ENCODE data around the gene PROSER3. TPM values are rescaled to one million over a fixed set of nuclear protein-coding genes. Genes with fewer than 3 reads are reported as not detected.
"Not testable (repeated sequence)": the region's sequence is repeated elsewhere in the genome, so short reads cannot be mapped to it uniquely, and the experiment has no call there.

PROSER3 gene
- total RNA-seq, 1 donor from 2014 or later = 15.0 TPM

DNA sequence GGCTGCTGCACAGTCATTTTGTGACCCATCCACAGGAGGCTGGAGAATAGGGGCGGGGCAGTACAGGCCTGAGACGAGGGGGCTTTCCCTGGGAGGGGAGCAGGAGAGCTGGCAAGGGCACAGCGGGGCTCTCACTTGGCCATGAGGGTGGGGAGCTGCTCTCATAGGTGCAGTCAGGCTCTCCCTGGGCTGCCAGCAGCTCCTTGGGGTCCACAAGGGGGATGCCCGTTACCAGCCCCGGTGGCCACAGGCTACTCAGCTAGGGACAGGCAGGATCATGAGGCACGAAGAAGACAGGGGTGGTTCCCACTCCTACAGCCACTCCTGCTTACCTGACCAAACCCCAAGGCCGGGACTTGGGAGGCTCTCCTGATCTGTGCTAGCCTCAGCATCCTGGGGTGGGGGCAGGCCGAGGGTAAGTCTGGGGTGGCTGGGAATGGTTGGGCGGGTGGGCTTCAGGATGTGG, 33.9 kb downstream of the PROSER3 start:
- H3K27ac Mint-ChIP-seq (ENCODE audit: unreplicated experiment) = no peak overlapping the region
- no peaks in the 10 kb centered on the region for H3K36me3 Mint-ChIP-seq (ENCODE audit: low read depth, unreplicated experiment)
- TF ChIP-seq, protein P1, sequence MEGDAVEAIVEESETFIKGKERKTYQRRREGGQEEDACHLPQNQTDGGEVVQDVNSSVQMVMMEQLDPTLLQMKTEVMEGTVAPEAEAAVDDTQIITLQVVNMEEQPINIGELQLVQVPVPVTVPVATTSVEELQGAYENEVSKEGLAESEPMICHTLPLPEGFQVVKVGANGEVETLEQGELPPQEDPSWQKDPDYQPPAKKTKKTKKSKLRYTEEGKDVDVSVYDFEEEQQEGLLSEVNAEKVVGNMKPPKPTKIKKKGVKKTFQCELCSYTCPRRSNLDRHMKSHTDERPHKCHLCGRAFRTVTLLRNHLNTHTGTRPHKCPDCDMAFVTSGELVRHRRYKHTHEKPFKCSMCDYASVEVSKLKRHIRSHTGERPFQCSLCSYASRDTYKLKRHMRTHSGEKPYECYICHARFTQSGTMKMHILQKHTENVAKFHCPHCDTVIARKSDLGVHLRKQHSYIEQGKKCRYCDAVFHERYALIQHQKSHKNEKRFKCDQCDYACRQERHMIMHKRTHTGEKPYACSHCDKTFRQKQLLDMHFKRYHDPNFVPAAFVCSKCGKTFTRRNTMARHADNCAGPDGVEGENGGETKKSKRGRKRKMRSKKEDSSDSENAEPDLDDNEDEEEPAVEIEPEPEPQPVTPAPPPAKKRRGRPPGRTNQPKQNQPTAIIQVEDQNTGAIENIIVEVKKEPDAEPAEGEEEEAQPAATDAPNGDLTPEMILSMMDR (IDR thresholded peaks at IDR 0.05; ENCODE audit: unreplicated experiment) = no peak
- DNase-seq (ENCODE audit: low spot score) = no peak
- H3K4me1 Mint-ChIP-seq (ENCODE audit: unreplicated experiment) = no peaks in the 10 kb centered on the region
- peaks cover 7% of the 10 kb centered on the region for H3K27me3 Mint-ChIP-seq (ENCODE audit: unreplicated experiment)
- no peak overlapping the region for H3K4me3 Mint-ChIP-seq (ENCODE audit: unreplicated experiment)
- no peaks in the 10 kb centered on the region for H3K9me3 Mint-ChIP-seq (ENCODE audit: unreplicated experiment)

DNA sequence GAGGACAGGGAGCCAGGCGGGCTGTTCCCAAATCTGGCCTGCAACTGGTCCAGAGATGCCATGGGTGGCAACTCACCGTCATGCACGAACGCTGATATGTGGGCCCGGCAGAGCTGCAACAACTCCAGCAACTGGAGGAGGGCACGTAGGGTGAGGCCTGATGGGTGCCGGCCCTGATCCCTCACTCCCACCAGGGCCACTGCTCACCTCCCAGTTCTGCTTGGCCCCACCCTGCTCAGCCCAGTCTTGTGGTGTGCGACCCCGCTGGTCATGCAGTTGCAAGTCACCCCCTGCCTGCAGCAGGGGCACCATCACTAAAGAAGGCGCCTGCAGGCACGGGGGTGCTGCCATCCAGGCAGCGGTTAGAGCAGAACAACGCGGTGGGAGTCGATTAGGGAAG, 34.3 kb downstream of the PROSER3 start:
- TF ChIP-seq, protein P1 (IDR thresholded peaks at IDR 0.05; ENCODE audit: unreplicated experiment) = no peak
- no peak overlapping the region for H3K27ac Mint-ChIP-seq (ENCODE audit: unreplicated experiment)
- no peaks in the 10 kb centered on the region for H3K9me3 Mint-ChIP-seq (ENCODE audit: unreplicated experiment)
- no peak overlapping the region for H3K4me3 Mint-ChIP-seq (ENCODE audit: unreplicated experiment)
- no peaks in the 10 kb centered on the region for H3K36me3 Mint-ChIP-seq (ENCODE audit: low read depth, unreplicated experiment)
- DNase-seq (ENCODE audit: low spot score) = no peak
- H3K4me1 Mint-ChIP-seq (ENCODE audit: unreplicated experiment) = no peaks in the 10 kb centered on the region
- H3K27me3 Mint-ChIP-seq (ENCODE audit: unreplicated experiment) = peaks cover 11% of the 10 kb centered on the region

DNA sequence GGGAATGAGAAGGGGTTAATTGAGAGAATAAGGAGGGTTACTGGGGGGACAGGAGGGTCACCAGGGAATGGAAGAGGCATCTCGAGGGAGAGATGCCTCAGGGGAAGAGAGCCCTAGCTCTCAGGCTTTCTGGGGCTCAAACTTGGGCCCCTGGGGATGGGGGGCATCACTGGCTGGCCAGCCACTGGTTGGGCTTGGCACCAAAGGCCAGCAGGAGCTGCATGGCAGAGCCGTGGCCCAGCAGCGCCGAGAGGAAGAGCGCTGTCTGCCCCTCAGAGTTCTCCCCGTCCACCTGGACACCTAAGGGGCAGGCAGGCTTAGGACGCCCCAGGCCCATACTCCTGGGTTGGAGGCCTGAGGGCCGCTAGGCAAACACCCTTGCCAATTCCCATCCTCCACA, 34.9 kb downstream of the PROSER3 start:
- no peak overlapping the region for H3K27ac Mint-ChIP-seq (ENCODE audit: unreplicated experiment)

DNA sequence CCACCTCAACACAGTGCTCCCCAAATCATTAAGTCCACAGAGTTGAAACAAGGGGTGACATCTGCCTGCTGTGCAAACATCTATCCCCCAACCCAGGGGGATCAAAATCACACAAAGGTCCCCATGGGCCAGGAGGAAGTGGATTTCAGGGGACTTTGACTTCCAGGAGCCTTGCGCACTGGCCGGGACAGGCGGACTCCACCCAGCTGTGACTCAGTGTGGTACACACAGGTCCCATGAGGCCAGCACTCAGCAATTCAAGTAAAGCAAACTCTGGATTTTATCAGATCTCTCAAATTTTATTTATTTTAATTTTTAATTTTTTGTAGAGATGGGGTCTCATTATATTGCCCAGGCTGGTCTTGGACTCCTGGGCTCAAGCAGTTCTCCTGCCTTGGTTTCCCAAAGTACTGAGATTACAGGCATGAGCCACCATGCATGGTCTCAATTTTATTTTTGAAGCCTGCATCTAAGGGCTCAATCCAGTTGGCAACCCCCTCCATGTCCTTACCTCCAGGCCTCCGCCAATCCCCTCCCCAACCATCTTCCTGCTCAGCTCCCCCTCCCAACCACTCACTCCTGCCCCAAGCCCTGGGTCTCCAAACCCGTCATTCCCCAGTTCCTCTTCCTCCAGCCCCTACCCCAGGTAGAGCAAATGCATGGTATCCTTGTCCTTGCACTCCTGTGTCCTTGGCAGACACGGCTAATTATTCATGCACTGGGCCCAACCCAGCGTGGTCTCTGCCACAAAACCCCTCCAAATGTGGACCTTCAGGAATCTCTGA, 35.6 kb downstream of the PROSER3 start:
- peaks cover 14% of the 10 kb centered on the region for H3K27me3 Mint-ChIP-seq (ENCODE audit: unreplicated experiment)
- H3K27ac Mint-ChIP-seq (ENCODE audit: unreplicated experiment) = no peak overlapping the region
- H3K36me3 Mint-ChIP-seq (ENCODE audit: low read depth, unreplicated experiment) = no peaks in the 10 kb centered on the region
- DNase-seq (ENCODE audit: low spot score) = no peak
- H3K4me3 Mint-ChIP-seq (ENCODE audit: unreplicated experiment) = no peak overlapping the region
- TF ChIP-seq, protein P1 (IDR thresholded peaks at IDR 0.05; ENCODE audit: unreplicated experiment) = no peak
- H3K4me1 Mint-ChIP-seq (ENCODE audit: unreplicated experiment) = no peaks in the 10 kb centered on the region
- no peaks in the 10 kb centered on the region for H3K9me3 Mint-ChIP-seq (ENCODE audit: unreplicated experiment)

More for the DNA sequence above, 34.9 kb downstream of the PROSER3 start:
- peaks cover 11% of the 10 kb centered on the region for H3K27me3 Mint-ChIP-seq (ENCODE audit: unreplicated experiment)
- H3K4me1 Mint-ChIP-seq (ENCODE audit: unreplicated experiment) = no peaks in the 10 kb centered on the region
- H3K9me3 Mint-ChIP-seq (ENCODE audit: unreplicated experiment) = no peaks in the 10 kb centered on the region
- TF ChIP-seq, protein P1 (IDR thresholded peaks at IDR 0.05; ENCODE audit: unreplicated experiment) = no peak
- no peak overlapping the region for H3K4me3 Mint-ChIP-seq (ENCODE audit: unreplicated experiment)
- DNase-seq (ENCODE audit: low spot score) = no peak
- H3K36me3 Mint-ChIP-seq (ENCODE audit: low read depth, unreplicated experiment) = no peaks in the 10 kb centered on the region

DNA sequence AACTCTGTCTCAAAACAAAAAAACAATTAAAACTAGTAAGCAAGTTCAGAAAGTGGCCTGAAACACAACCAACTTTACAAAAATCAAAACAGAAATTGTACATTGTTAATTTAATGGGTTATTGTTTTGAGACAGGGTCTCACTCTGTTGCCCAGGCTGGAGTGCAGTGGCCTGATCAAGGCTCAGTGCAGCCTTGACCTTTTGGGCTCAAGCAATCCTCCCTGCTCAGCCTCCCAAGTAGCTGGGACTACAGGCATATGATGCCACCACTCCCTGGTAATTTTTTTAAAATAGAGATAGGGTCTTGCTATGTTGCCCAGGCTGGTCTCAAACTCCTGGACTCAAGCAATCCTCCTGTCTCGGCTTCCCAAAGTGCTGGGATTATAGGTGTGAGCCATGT, 37.6 kb downstream of the PROSER3 start:
- not testable (repeated sequence) for H3K9me3 Mint-ChIP-seq (ENCODE audit: unreplicated experiment); H3K4me1 Mint-ChIP-seq (ENCODE audit: unreplicated experiment); DNase-seq (ENCODE audit: low spot score); H3K36me3 Mint-ChIP-seq (ENCODE audit: low read depth, unreplicated experiment); H3K27ac Mint-ChIP-seq (ENCODE audit: unreplicated experiment); H3K4me3 Mint-ChIP-seq (ENCODE audit: unreplicated experiment)
- peaks cover 14% of the 10 kb centered on the region for H3K27me3 Mint-ChIP-seq (ENCODE audit: unreplicated experiment)

Measured in endothelial cell (in vitro differentiated cells).